HepG2 (cell line): Measurements from ENCODE around the gene TCF12. TPM values are rescaled to one million over a fixed set of nuclear protein-coding genes. Genes with fewer than 3 reads are reported as not detected.

Source experiments
- ATAC-seq: fragments of 200-7000 bp; cut with Tn5 transposase; 3 replicates; pipeline ENCODE4 v1.9.1; 2020; ENCODE audit warnings: mild to moderate bottlenecking, moderate library complexity
- BruUV-seq: library from RNA; stranded (reverse); fragments of 400-500 nt; replicated peaks from 2 replicates; lab custom pipeline; 2021; lab: Mats Ljungman, UMichigan
- CTCF ChIA-PET: fragments of 300-600 bp; formaldehyde crosslinking; extraction: SDS; loops from one replicate; lab custom pipeline; 2021; ENCODE audit warnings: low total read pairs, inconsistent platforms, low intra/inter-chr PET ratio; lab: Yijun Ruan, JAX
- POLR2A ChIA-PET: fragments of 350-600 bp; sonication (Branson Sonifier 250); formaldehyde crosslinking; loops from one replicate; lab custom pipeline; 2020; ENCODE audit warnings: antibody characterized with exemption, inconsistent platforms; lab: Yijun Ruan, JAX
- DNase-seq: peaks from one replicate; pipeline ENCODE4 v3.0.0-alpha.2; 2015; ENCODE audit warnings: low spot score
- FAIRE-seq: peaks from 3 replicates; lab custom pipeline; 2011; peaks lifted over from hg19 to GRCh38; lab: Jason Lieb, UNC
- H2AFZ ChIP-seq: one replicate; pipeline ENCODE4 v1.6.1; 2011; ENCODE audit warnings: low read length, inconsistent platforms
- H3K27ac ChIP-seq: fragments of 300-600 bp; 3 replicates; pipeline ENCODE4 v1.8.0; 2011; ENCODE audit warnings: mixed run types, mild to moderate bottlenecking, mixed read lengths, low read length, inconsistent platforms; ENCODE audit not compliant: insufficient read depth; ENCODE audit errors: extremely low read length
- H3K27me3 ChIP-seq, 2 experiments: fragments of 200-600 bp in 1 of 2; 2 replicates in 1 of 2; 3 replicates in 1 of 2; pipeline versions ENCODE4 v1.6.0 to v1.8.0; 2011; ENCODE audit warnings: low read length in 2 of 2, mild to moderate bottlenecking in 2 of 2, moderate library complexity in 2 of 2, inconsistent platforms in 1 of 2; ENCODE audit not compliant: insufficient read depth in 2 of 2, control insufficient read depth in 1 of 2
- H3K36me3 ChIP-seq, 2 experiments: fragments of 200-600 bp in 1 of 2; replicated peaks in 1 of 2; 2 replicates in 1 of 2; 3 replicates in 1 of 2; pipeline versions ENCODE4 v1.5.1 to v1.8.0; 2011; ENCODE audit warnings: low read length in 2 of 2, inconsistent platforms in 1 of 2; ENCODE audit not compliant: insufficient read depth in 2 of 2, control insufficient read depth in 1 of 2
- H3K4me1 ChIP-seq: 2 replicates; pipeline ENCODE4 v1.5.1; 2012; ENCODE audit warnings: low read length, inconsistent platforms; ENCODE audit not compliant: insufficient read depth
- H3K4me2 ChIP-seq: 2 replicates; pipeline ENCODE4 v1.6.0; 2011; ENCODE audit warnings: low read depth, low read length, inconsistent platforms
- H3K4me3 ChIP-seq, 3 experiments: fragments of 200-600 bp in 1 of 3; sonication (generic), shearing (Covaris generic) in 1 of 3; replicated peaks in 1 of 3; 2 replicates each; pipeline ENCODE4 v1.5.1; 2011 to 2016; ENCODE audit warnings: low read length in 3 of 3, inconsistent platforms in 2 of 3, low read depth in 2 of 3, mild to moderate bottlenecking in 2 of 3, control low read depth in 1 of 3, mixed read lengths in 1 of 3; ENCODE audit not compliant: insufficient read depth in 1 of 3
- H3K79me2 ChIP-seq: one replicate; pipeline ENCODE4 v1.6.1; 2011; ENCODE audit warnings: low read length, inconsistent platforms; ENCODE audit not compliant: insufficient read depth
- H3K9ac ChIP-seq: 2 replicates; pipeline ENCODE4 v1.6.0; 2011; ENCODE audit warnings: mild to moderate bottlenecking, low read depth, low read length, inconsistent platforms; ENCODE audit not compliant: insufficient read depth
- H3K9me3 ChIP-seq: 2 replicates; pipeline ENCODE4 v1.5.1; 2012; ENCODE audit warnings: mild to moderate bottlenecking, low read length
- H4K20me1 ChIP-seq: 2 replicates; pipeline ENCODE4 v1.6.0; 2011; ENCODE audit warnings: inconsistent platforms, mild to moderate bottlenecking, low read length, moderate library complexity; ENCODE audit not compliant: insufficient read depth
- CEBPG ChIP-seq: IDR thresholded peaks from 2 replicates; pipeline ENCODE4 v1.6.1; 2016
- ISX ChIP-seq: sonication (generic); formaldehyde crosslinking; conservative IDR thresholded peaks from 2 replicates; pipeline ENCODE4 v1.5.0; 2020; ENCODE audit warnings: missing genetic modification reagents
- MXD1 ChIP-seq: sonication (generic); formaldehyde crosslinking; IDR thresholded peaks from 2 replicates; pipeline ENCODE4 v1.4.0; 2020; ENCODE audit warnings: mild to moderate bottlenecking, missing genetic modification reagents
- ZBTB37 ChIP-seq: sonication (generic); formaldehyde crosslinking; IDR thresholded peaks from 2 replicates; pipeline ENCODE4 v1.4.0; 2020; ENCODE audit warnings: mild to moderate bottlenecking, missing genetic modification reagents
- ZFP37 ChIP-seq: sonication (generic); formaldehyde crosslinking; IDR thresholded peaks from 2 replicates; pipeline ENCODE4 v1.4.0; 2020; ENCODE audit warnings: missing genetic modification reagents, borderline replicate concordance
- ZNF136 ChIP-seq: sonication (generic); formaldehyde crosslinking; IDR thresholded peaks from 2 replicates; pipeline ENCODE4 v1.8.1; 2022; ENCODE audit warnings: low read depth, mild to moderate bottlenecking, moderate library complexity, missing genetic modification reagents
- ZNF331 ChIP-seq: sonication (generic); formaldehyde crosslinking; IDR thresholded peaks from 2 replicates; pipeline ENCODE4 v1.4.0; 2020; ENCODE audit warnings: missing genetic modification reagents
- ZNF615 ChIP-seq: sonication (generic); formaldehyde crosslinking; IDR thresholded peaks from 2 replicates; pipeline ENCODE4 v1.5.0; 2020; ENCODE audit warnings: mild to moderate bottlenecking, missing genetic modification reagents, borderline replicate concordance
- ZNF644 ChIP-seq: IDR thresholded peaks from 2 replicates; pipeline ENCODE4 v1.6.1; 2016; ENCODE audit warnings: low read depth
- ZNF724P ChIP-seq: sonication (generic); formaldehyde crosslinking; IDR thresholded peaks from 2 replicates; pipeline ENCODE4 v1.8.0; 2022; ENCODE audit warnings: missing genetic modification reagents, borderline replicate concordance
- ZNF777 ChIP-seq: sonication (generic); formaldehyde crosslinking; IDR thresholded peaks from 2 replicates; pipeline ENCODE4 v1.4.0; 2020; ENCODE audit warnings: missing genetic modification reagents
- ZNF83 ChIP-seq: sonication (generic); formaldehyde crosslinking; IDR thresholded peaks from 2 replicates; pipeline ENCODE4 v1.4.0; 2020; ENCODE audit warnings: missing genetic modification reagents, mild to moderate bottlenecking, borderline replicate concordance
- ZNF878 ChIP-seq: sonication (generic); formaldehyde crosslinking; IDR thresholded peaks from 2 replicates; pipeline ENCODE4 v1.8.1; 2023; ENCODE audit warnings: mild to moderate bottlenecking, missing genetic modification reagents, moderate library complexity
- ZSCAN25 ChIP-seq: sonication (generic); formaldehyde crosslinking; IDR thresholded peaks from 2 replicates; pipeline ENCODE4 v1.8.0; 2022; ENCODE audit warnings: mild to moderate bottlenecking, missing genetic modification reagents
- WGBS: methylation state at CpG from one replicate; pipeline ENCODE4 v1.1.6; 2017; ENCODE audit warnings: low lambda C conversion rate; 5-methylcytosine and 5-hydroxymethylcytosine counted together
- in situ Hi-C: cut with HindIII; loops from 2 replicates; pipeline ENCODE4 v1.10.0; 2017; ENCODE audit warnings: low pct_unique_long_range_greater_than_20kb; ENCODE audit not compliant: extremely low pct_ligation_motif_present
- intact Hi-C: fragments of 100-400 bp; cut with micrococcal nuclease; formaldehyde crosslinking; loops from one replicate; pipeline ENCODE4 v1.10.0; 2022; ENCODE audit not compliant: unreplicated experiment
- polyA plus RNA-seq, 8 experiments: library from polyadenylated mRNA; depleted of rRNA in 3 of 8; stranded (reverse) in 7 of 8; unstranded in 1 of 8; fragments of >200 nt; fragmentation: Illumina TruSeq in 4 of 8; extraction: Trizol in 4 of 8; gene quantifications; 2 replicates each; pipeline versions ENCODE4 v1.2.1 to v1.2.3, GENCODE V29; 2011 to 2016; ENCODE audit warnings: low read depth in 4 of 8, missing spikeins in 1 of 8, mixed read lengths in 1 of 8; ENCODE audit not compliant: insufficient read depth in 1 of 8
- total RNA-seq, 5 experiments: library from RNA; depleted of rRNA; stranded (reverse); fragments of >200 nt; fragmentation: Illumina TruSeq; extraction: Trizol; gene quantifications; 2 replicates each; pipeline ENCODE4 v1.2.3, GENCODE V29; 2016; ENCODE audit warnings: low read depth in 1 of 5

Gene TCF12
- total and polyA plus RNA-seq, 2 of the 13 experiments (the other 11 are each of a cell fraction or from before 2014, with no cell fraction given) = 48.6 to 51.1 TPM

GRCh38 chr15:57251941-57252340 is 333.5 kb downstream of the TCF12 start:
- CTCF ChIA-PET = no interaction called here

More at GRCh38 chr15:57251941-57252340, 333.5 kb downstream of the TCF12 start:
- no TSS peak for BruUV-seq
- H3K9me3 ChIP-seq = no peaks in the 10 kb centered on the region
- WGBS = 96% methylated on average over 6 of the region's 6 CpGs
- no peak overlapping the region for H2AFZ ChIP-seq
- no peak overlapping the region for H3K4me3 ChIP-seq
- intact Hi-C loops = no loop called here
- H3K4me2 ChIP-seq = no peak overlapping the region
- no peaks in the 10 kb centered on the region for H3K79me2 ChIP-seq
- in situ Hi-C loops = no loop called here
- DNase-seq (no peak), ATAC-seq (no peak), FAIRE-seq (no peak)
- H3K4me1 ChIP-seq = no peaks in the 10 kb centered on the region
- H3K27ac ChIP-seq = no peak overlapping the region
- POLR2A ChIA-PET = no interaction called here
- no peak overlapping the region for H3K9ac ChIP-seq
- TF ChIP-seq ZSCAN25 = no peak
- no peak for TF ChIP-seq ZNF83 (CRISPR knock-in tag)
- TF ChIP-seq ZNF878 (CRISPR knock-in tag) = no peak
- TF ChIP-seq ZFP37 = no peak
- no peak for TF ChIP-seq ZNF777
- no peak for TF ChIP-seq ZNF136 (CRISPR knock-in tag)
- TF ChIP-seq MXD1 (CRISPR knock-in tag) = no peak
- TF ChIP-seq ISX (CRISPR knock-in tag) = no peak
- no peak for TF ChIP-seq ZNF724P
- no peak for TF ChIP-seq ZNF331 (CRISPR knock-in tag)
- no peak for TF ChIP-seq ZNF644 (CRISPR knock-in tag)
- TF ChIP-seq ZNF615 (CRISPR knock-in tag) = no peak
- TF ChIP-seq CEBPG (CRISPR knock-in tag) = no peak
- TF ChIP-seq ZBTB37 (CRISPR knock-in tag) = no peak
- H4K20me1 ChIP-seq = no peaks in the 10 kb centered on the region
- H3K36me3 ChIP-seq = peaks cover 7 to 41% of the 10 kb centered on the region in 2 experiments
- H3K27me3 ChIP-seq = no peaks in the 10 kb centered on the region
